Measurements from ENCODE around the gene TRIM4.

DNA sequence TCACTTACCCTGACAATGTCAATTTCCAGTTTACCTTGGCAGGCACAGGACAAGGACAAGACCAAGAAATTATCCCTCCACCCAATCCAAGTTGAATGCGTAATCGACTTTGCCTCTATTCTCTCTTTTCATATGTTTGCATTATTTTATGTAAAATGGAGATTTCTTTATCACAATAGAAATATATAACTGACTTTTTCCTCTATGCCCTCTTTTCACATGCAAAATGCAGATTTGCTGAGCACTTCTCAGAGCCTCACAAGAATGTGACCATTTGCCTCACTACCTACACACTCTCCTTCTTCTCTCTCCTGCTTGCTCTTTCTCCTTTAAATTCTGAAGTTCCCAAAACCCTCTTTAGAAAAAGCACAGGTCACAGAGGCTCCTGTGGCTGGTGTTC is 76.4 kb downstream of the TRIM4 start:
- TF ChIP-seq, protein P1, sequence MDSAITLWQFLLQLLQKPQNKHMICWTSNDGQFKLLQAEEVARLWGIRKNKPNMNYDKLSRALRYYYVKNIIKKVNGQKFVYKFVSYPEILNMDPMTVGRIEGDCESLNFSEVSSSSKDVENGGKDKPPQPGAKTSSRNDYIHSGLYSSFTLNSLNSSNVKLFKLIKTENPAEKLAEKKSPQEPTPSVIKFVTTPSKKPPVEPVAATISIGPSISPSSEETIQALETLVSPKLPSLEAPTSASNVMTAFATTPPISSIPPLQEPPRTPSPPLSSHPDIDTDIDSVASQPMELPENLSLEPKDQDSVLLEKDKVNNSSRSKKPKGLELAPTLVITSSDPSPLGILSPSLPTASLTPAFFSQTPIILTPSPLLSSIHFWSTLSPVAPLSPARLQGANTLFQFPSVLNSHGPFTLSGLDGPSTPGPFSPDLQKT (IDR thresholded peaks at IDR 0.05; ENCODE audit: borderline replicate concordance, low read depth, low read length) = no peak
- TF ChIP-seq ZNF530 (tag by site-specific recombination; IDR thresholded peaks at IDR 0.05; ENCODE audit: low read depth) (no peak), BCL11A (tag by site-specific recombination; IDR thresholded peaks at IDR 0.05; ENCODE audit: low read depth) (no peak), ZNF791 (tag by site-specific recombination; IDR thresholded peaks at IDR 0.05) (no peak), HOXA7 (CRISPR knock-in tag; IDR thresholded peaks at IDR 0.05; ENCODE audit: borderline replicate concordance) (no peak), ZBTB8A (tag by site-specific recombination; IDR thresholded peaks at IDR 0.05) (no peak), ZNF302 (tag by site-specific recombination; IDR thresholded peaks at IDR 0.05; ENCODE audit: low read depth) (no peak)
- TF ChIP-seq, protein P2, sequence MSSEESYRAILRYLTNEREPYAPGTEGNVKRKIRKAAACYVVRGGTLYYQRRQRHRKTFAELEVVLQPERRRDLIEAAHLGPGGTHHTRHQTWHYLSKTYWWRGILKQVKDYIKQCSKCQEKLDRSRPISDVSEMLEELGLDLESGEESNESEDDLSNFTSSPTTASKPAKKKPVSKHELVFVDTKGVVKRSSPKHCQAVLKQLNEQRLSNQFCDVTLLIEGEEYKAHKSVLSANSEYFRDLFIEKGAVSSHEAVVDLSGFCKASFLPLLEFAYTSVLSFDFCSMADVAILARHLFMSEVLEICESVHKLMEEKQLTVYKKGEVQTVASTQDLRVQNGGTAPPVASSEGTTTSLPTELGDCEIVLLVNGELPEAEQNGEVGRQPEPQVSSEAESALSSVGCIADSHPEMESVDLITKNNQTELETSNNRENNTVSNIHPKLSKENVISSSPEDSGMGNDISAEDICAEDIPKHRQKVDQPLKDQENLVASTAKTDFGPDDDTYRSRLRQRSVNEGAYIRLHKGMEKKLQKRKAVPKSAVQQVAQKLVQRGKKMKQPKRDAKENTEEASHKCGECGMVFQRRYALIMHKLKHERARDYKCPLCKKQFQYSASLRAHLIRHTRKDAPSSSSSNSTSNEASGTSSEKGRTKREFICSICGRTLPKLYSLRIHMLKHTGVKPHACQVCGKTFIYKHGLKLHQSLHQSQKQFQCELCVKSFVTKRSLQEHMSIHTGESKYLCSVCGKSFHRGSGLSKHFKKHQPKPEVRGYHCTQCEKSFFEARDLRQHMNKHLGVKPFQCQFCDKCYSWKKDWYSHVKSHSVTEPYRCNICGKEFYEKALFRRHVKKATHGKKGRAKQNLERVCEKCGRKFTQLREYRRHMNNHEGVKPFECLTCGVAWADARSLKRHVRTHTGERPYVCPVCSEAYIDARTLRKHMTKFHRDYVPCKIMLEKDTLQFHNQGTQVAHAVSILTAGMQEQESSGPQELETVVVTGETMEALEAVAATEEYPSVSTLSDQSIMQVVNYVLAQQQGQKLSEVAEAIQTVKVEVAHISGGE (tag by site-specific recombination; conservative IDR thresholded peaks at IDR 0.05; ENCODE audit: low read depth) = no peak
- TF ChIP-seq, protein P3, sequence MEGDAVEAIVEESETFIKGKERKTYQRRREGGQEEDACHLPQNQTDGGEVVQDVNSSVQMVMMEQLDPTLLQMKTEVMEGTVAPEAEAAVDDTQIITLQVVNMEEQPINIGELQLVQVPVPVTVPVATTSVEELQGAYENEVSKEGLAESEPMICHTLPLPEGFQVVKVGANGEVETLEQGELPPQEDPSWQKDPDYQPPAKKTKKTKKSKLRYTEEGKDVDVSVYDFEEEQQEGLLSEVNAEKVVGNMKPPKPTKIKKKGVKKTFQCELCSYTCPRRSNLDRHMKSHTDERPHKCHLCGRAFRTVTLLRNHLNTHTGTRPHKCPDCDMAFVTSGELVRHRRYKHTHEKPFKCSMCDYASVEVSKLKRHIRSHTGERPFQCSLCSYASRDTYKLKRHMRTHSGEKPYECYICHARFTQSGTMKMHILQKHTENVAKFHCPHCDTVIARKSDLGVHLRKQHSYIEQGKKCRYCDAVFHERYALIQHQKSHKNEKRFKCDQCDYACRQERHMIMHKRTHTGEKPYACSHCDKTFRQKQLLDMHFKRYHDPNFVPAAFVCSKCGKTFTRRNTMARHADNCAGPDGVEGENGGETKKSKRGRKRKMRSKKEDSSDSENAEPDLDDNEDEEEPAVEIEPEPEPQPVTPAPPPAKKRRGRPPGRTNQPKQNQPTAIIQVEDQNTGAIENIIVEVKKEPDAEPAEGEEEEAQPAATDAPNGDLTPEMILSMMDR (tag by site-specific recombination; IDR thresholded peaks at IDR 0.05) = no peak
